ENCODE results near the gene RGS12. TPM values are rescaled to one million over a fixed set of nuclear protein-coding genes. Genes with fewer than 3 reads are reported as not detected.

RGS12 gene
- polyA plus RNA-seq, 1 of the 3 experiments (the other 2 are of a cell fraction): 18.4 TPM

GRCh38 chr4:3297066-3297859 is 4.4 kb downstream of the RGS12 start:
- Histone ChIP-seq H3K9me3 (no peaks in the 10 kb centered on the region), H3K79me2 (ENCODE audit: insufficient read depth) (peaks cover 89% of the 10 kb centered on the region), H3K4me3 (ENCODE audit: low read depth in 2 of 2, low read length in 1 of 2) (no peak overlapping the region), H4K20me1 (ENCODE audit: insufficient read depth) (peaks cover 44% of the 10 kb centered on the region), H3K4me2 (no peak overlapping the region), H3K9me2 (no peaks in the 10 kb centered on the region), H2AFZ (ENCODE audit: low read depth) (no peak overlapping the region), H3K4me1 (ENCODE audit: control insufficient read depth in 1 of 2, insufficient read depth in 2 of 2, low read depth in 1 of 2, low read length in 1 of 2) (peaks cover 0 to 35% of the 10 kb centered on the region in 2 experiments; a peak in 1 of 4 replicates), H3K27ac (ENCODE audit: low read depth in 2 of 2, low read length in 1 of 2) (no peak overlapping the region), H3K36me3 (replicated peaks in 1 of 2; ENCODE audit: control insufficient read depth in 1 of 2, insufficient read depth in 2 of 2, low read length in 1 of 2) (peaks cover 0 to 9% of the 10 kb centered on the region in 2 experiments), H3F3A (replicated peaks; ENCODE audit: insufficient read depth) (no peaks in the 10 kb centered on the region), H3K9ac (no peak overlapping the region), H3K27me3 (ENCODE audit: insufficient read depth) (no peaks in the 10 kb centered on the region)
- TF ChIP-seq PBX3 (IDR thresholded peaks at IDR 0.05): no peak
- TF ChIP-seq CHD2 (IDR thresholded peaks at IDR 0.05; ENCODE audit: low read length, partially characterized antibody): no peak
- TF ChIP-seq REST (IDR thresholded peaks at IDR 0.05; ENCODE audit: low read depth, low read length): no peak
- TF ChIP-seq MAX (IDR thresholded peaks at IDR 0.05; ENCODE audit: low read depth): no peak
- TF ChIP-seq SIN3A (IDR thresholded peaks at IDR 0.05; ENCODE audit: borderline replicate concordance, low read depth, low read length): no peak
- TF ChIP-seq USF2 (IDR thresholded peaks at IDR 0.05; ENCODE audit: borderline replicate concordance, low read depth, low read length): no peak
- no peak for TF ChIP-seq MXI1 (IDR thresholded peaks at IDR 0.05; ENCODE audit: low read depth, low read length)
- no peak for TF ChIP-seq MEF2A (IDR thresholded peaks at IDR 0.05; ENCODE audit: borderline replicate concordance, low read depth)
- TF ChIP-seq TCF12 (IDR thresholded peaks at IDR 0.05): no peak
- no peak for TF ChIP-seq GATA2 (CRISPR knock-in tag; IDR thresholded peaks at IDR 0.05)
- no peak for TF ChIP-seq FOXM1 (IDR thresholded peaks at IDR 0.05; ENCODE audit: low read depth)
- TF ChIP-seq POLR2AphosphoS5 (IDR thresholded peaks at IDR 0.05; ENCODE audit: low read depth, low read length): no peak
- TF ChIP-seq EZH2phosphoT487 (IDR thresholded peaks at IDR 0.05; ENCODE audit: borderline replicate concordance, low read depth): no peak
- no peak for TF ChIP-seq YY1 (IDR thresholded peaks at IDR 0.05; ENCODE audit: low read depth)
- ChIA-PET POLR2A (no interaction called here), CTCF (interaction anchor here (1.1 kb wide), 1 partner anchor 174 kb away, joined by 3 read pairs; no protein-coding TSS in a partner anchor)
- WGBS (ENCODE audit: low lambda C conversion rate): 98% methylated on average over 13 of the region's 13 CpGs
- no peak for DNase-seq

All from SK-N-SH (cell line).